ENCODE measurements around the gene TRIO. TPM values are rescaled to one million over a fixed set of nuclear protein-coding genes. Genes with fewer than 3 reads are reported as not detected.

Gene TRIO
- total RNA-seq, 4 donors from 2014 or later, result 112 to 155 (median 145) TPM

GRCh38 chr5:14187660-14188059 lies 44.5 kb downstream of the TRIO start:
- H3K36me3 ChIP-seq, result no peaks in the 10 kb centered on the region
- no peak for DNase-seq (ENCODE audit: extremely low spot score)
- peaks cover 83 to 100% (median 98%) of the 10 kb centered on the region in 4 donors for H3K4me1 ChIP-seq
- no peaks in the 10 kb centered on the region for H3K27me3 ChIP-seq
- no peaks in the 10 kb centered on the region for H3K9me3 ChIP-seq
- no peak for TF ChIP-seq POLR2A (IDR thresholded peaks at IDR 0.05; ENCODE audit: low read depth)
- TF ChIP-seq EP300 (IDR thresholded peaks at IDR 0.05), result no peak
- TF ChIP-seq POLR2AphosphoS5 (IDR thresholded peaks at IDR 0.05), result no peak
- no peak for TF ChIP-seq CTCF (IDR thresholded peaks at IDR 0.05)
- H3K4me3 ChIP-seq, result no peak overlapping the region
- intact Hi-C loops (cut with DNase I), result no loop called here
- whole genome bisulfite sequencing, result 81% methylated on average over 5 of the region's 5 CpGs
- peak overlapping the region; percentile 89 to 92 (median 90) for H3K27ac ChIP-seq (replicated peaks in 1 of 4)

GRCh38 chr5:14188778-14189177 lies 45.6 kb downstream of the TRIO start:
- Histone ChIP-seq H3K4me3 (no peak overlapping the region), H3K4me1 (peaks cover 71 to 100% (median 98%) of the 10 kb centered on the region in 4 donors), H3K36me3 (no peaks in the 10 kb centered on the region), H3K27ac (replicated peaks in 1 of 4) (peak overlapping the region; percentile 89 to 92 (median 90)), H3K27me3 (no peaks in the 10 kb centered on the region), H3K9me3 (no peaks in the 10 kb centered on the region)
- no peak for DNase-seq (ENCODE audit: extremely low spot score)
- 91% methylated on average over 4 of the region's 4 CpGs for WGBS
- intact Hi-C loops (cut with DNase I), result no loop called here
- TF ChIP-seq CTCF (IDR thresholded peaks at IDR 0.05), result no peak
- TF ChIP-seq EP300 (IDR thresholded peaks at IDR 0.05), result no peak
- no peak for TF ChIP-seq POLR2A (IDR thresholded peaks at IDR 0.05; ENCODE audit: low read depth)
- TF ChIP-seq POLR2AphosphoS5 (IDR thresholded peaks at IDR 0.05), result no peak

- intact Hi-C loops (cut with DNase I), result no loop called here
- DNase-seq (ENCODE audit: extremely low spot score), result no peak
Observed at GRCh38 chr5:14189680-14190079, 46.5 kb downstream of the TRIO start.

GRCh38 chr5:14190194-14191164 lies 47.3 kb downstream of the TRIO start:
- H3K36me3 ChIP-seq, result no peaks in the 10 kb centered on the region
- DNase-seq (ENCODE audit: extremely low spot score), result no peak
- TF ChIP-seq POLR2AphosphoS5 (IDR thresholded peaks at IDR 0.05) (peak; percentile 46 to 70), CTCF (IDR thresholded peaks at IDR 0.05) (no peak)
- WGBS, result 34% methylated on average over 13 of the region's 13 CpGs
- H3K27me3 ChIP-seq, result no peaks in the 10 kb centered on the region
- H3K4me3 ChIP-seq, result peak overlapping the region in 3 of 4 donors; percentile 11 to 28 (median 21)
- H3K4me1 ChIP-seq, result peaks cover 57 to 100% (median 97%) of the 10 kb centered on the region in 4 donors
- peak overlapping the region; percentile 89 to 92 (median 90) for H3K27ac ChIP-seq (replicated peaks in 1 of 4)
- intact Hi-C loops (cut with DNase I), result no loop called here
- H3K9me3 ChIP-seq, result no peaks in the 10 kb centered on the region

More at GRCh38 chr5:14189680-14190079, 46.5 kb downstream of the TRIO start:
- Histone ChIP-seq H3K27me3 (no peaks in the 10 kb centered on the region), H3K36me3 (no peaks in the 10 kb centered on the region), H3K9me3 (no peaks in the 10 kb centered on the region), H3K4me3 (peak overlapping the region in 3 of 4 donors; percentile 11 to 28 (median 21)), H3K4me1 (peaks cover 65 to 100% (median 98%) of the 10 kb centered on the region in 4 donors), H3K27ac (replicated peaks in 1 of 4) (peak overlapping the region; percentile 89 to 92 (median 90))
- TF ChIP-seq EP300 (IDR thresholded peaks at IDR 0.05), result no peak
- no peak for TF ChIP-seq CTCF (IDR thresholded peaks at IDR 0.05)
- TF ChIP-seq POLR2A (IDR thresholded peaks at IDR 0.05; ENCODE audit: low read depth), result no peak
- TF ChIP-seq POLR2AphosphoS5 (IDR thresholded peaks at IDR 0.05), result no peak
- WGBS, result 51% methylated on average over 2 of the region's 4 CpGs
